ENCODE data around the gene LRRC53. TPM values are rescaled to one million over a fixed set of nuclear protein-coding genes. Genes with fewer than 3 reads are reported as not detected.

Gene LRRC53
- total and polyA plus RNA-seq, 2 donors (not counting 1 experiment from before 2014, with no cell fraction given) = not detected

GRCh38 chr1:74455390-74455789 lies 57.0 kb downstream of the LRRC53 start:
- Histone ChIP-seq H3K9ac (ENCODE audit: low read length) (no peak overlapping the region), H3K79me2 (ENCODE audit: control insufficient read depth, insufficient read depth, low read length) (no peaks in the 10 kb centered on the region), H2AFZ (ENCODE audit: insufficient read depth, low read depth, low read length, poor library complexity, severe bottlenecking) (no peak overlapping the region), H3K4me1 (ENCODE audit: control insufficient read depth in 2 of 2, insufficient read depth in 2 of 2, low read length in 2 of 2) (no peaks in the 10 kb centered on the region), H3K36me3 (replicated peaks in 1 of 2; ENCODE audit: control extremely low read depth in 1 of 2, control insufficient read depth in 1 of 2, extremely low read depth in 1 of 2, insufficient read depth in 2 of 2, low read length in 1 of 2) (no peaks in the 10 kb centered on the region), H3K4me3 (ENCODE audit: control extremely low read depth in 1 of 5, extremely low read depth in 1 of 5, insufficient read depth in 1 of 5, low read depth in 2 of 5, low read length in 4 of 5) (no peak overlapping the region), H3K27ac (ENCODE audit: low read length in 2 of 2) (no peak overlapping the region), H4K20me1 (ENCODE audit: control insufficient read depth, insufficient read depth, low read length, poor library complexity, severe bottlenecking) (no peaks in the 10 kb centered on the region), H3K9me3 (ENCODE audit: control extremely low read depth in 1 of 3, control insufficient read depth in 2 of 3, insufficient read depth in 1 of 3, low read length in 2 of 3) (no peaks in the 10 kb centered on the region), H3K27me3 (replicated peaks in 1 of 4; ENCODE audit: control extremely low read depth in 1 of 4, control insufficient read depth in 3 of 4, insufficient read depth in 4 of 4, low read length in 3 of 4) (no peaks in the 10 kb centered on the region), H3K4me2 (replicated peaks; ENCODE audit: low read depth, low read length, poor library complexity, severe bottlenecking) (no peak overlapping the region)
- TF ChIP-seq, protein P1, sequence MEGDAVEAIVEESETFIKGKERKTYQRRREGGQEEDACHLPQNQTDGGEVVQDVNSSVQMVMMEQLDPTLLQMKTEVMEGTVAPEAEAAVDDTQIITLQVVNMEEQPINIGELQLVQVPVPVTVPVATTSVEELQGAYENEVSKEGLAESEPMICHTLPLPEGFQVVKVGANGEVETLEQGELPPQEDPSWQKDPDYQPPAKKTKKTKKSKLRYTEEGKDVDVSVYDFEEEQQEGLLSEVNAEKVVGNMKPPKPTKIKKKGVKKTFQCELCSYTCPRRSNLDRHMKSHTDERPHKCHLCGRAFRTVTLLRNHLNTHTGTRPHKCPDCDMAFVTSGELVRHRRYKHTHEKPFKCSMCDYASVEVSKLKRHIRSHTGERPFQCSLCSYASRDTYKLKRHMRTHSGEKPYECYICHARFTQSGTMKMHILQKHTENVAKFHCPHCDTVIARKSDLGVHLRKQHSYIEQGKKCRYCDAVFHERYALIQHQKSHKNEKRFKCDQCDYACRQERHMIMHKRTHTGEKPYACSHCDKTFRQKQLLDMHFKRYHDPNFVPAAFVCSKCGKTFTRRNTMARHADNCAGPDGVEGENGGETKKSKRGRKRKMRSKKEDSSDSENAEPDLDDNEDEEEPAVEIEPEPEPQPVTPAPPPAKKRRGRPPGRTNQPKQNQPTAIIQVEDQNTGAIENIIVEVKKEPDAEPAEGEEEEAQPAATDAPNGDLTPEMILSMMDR (IDR thresholded peaks at IDR 0.05) = no peak
- TF ChIP-seq EZH2 (IDR thresholded peaks at IDR 0.05; ENCODE audit: borderline replicate concordance, insufficient read depth, low read depth, low read length, poor library complexity, severe bottlenecking) = no peak
- no peaks in the 10 kb centered on the region for H3K9me3 Mint-ChIP-seq (ENCODE audit: insufficient read depth)
- CTCF ChIA-PET = no interaction called here
- intact Hi-C loops (cut with micrococcal nuclease) = no loop called here
- no peak for ATAC-seq (ENCODE audit: low read depth)
- no peaks in the 10 kb centered on the region for H3K27me3 Mint-ChIP-seq
- no peak for DNase-seq
- no peak overlapping the region for H3K27ac Mint-ChIP-seq
- H3K4me1 Mint-ChIP-seq = no peaks in the 10 kb centered on the region
- no peak overlapping the region for H3K4me3 Mint-ChIP-seq
- POLR2A ChIA-PET = no interaction called here

GRCh38 chr1:74453277-74453676 lies 59.1 kb downstream of the LRRC53 start:
- Histone ChIP-seq H3K9ac (ENCODE audit: low read length) (no peak overlapping the region), H3K4me3 (ENCODE audit: control extremely low read depth in 1 of 5, extremely low read depth in 1 of 5, insufficient read depth in 1 of 5, low read depth in 2 of 5, low read length in 4 of 5) (no peak overlapping the region), H3K27me3 (replicated peaks in 1 of 4; ENCODE audit: control extremely low read depth in 1 of 4, control insufficient read depth in 3 of 4, insufficient read depth in 4 of 4, low read length in 3 of 4) (no peaks in the 10 kb centered on the region), H3K4me2 (replicated peaks; ENCODE audit: low read depth, low read length, poor library complexity, severe bottlenecking) (no peak overlapping the region), H3K36me3 (replicated peaks in 1 of 2; ENCODE audit: control extremely low read depth in 1 of 2, control insufficient read depth in 1 of 2, extremely low read depth in 1 of 2, insufficient read depth in 2 of 2, low read length in 1 of 2) (no peaks in the 10 kb centered on the region), H3K4me1 (ENCODE audit: control insufficient read depth in 2 of 2, insufficient read depth in 2 of 2, low read length in 2 of 2) (no peaks in the 10 kb centered on the region), H3K27ac (ENCODE audit: low read length in 2 of 2) (no peak overlapping the region), H2AFZ (ENCODE audit: insufficient read depth, low read depth, low read length, poor library complexity, severe bottlenecking) (no peak overlapping the region), H3K9me3 (ENCODE audit: control extremely low read depth in 1 of 3, control insufficient read depth in 2 of 3, insufficient read depth in 1 of 3, low read length in 2 of 3) (no peaks in the 10 kb centered on the region), H3K79me2 (ENCODE audit: control insufficient read depth, insufficient read depth, low read length) (no peaks in the 10 kb centered on the region), H4K20me1 (ENCODE audit: control insufficient read depth, insufficient read depth, low read length, poor library complexity, severe bottlenecking) (no peaks in the 10 kb centered on the region)
- ChIA-PET POLR2A (no interaction called here), CTCF (no interaction called here)
- H3K27me3 Mint-ChIP-seq = no peaks in the 10 kb centered on the region
- WGBS (ENCODE audit: insufficient coverage) = no CpG with 5 or more reads among the region's 2 CpGs
- no peaks in the 10 kb centered on the region for H3K9me3 Mint-ChIP-seq (ENCODE audit: insufficient read depth)
- intact Hi-C loops (cut with micrococcal nuclease) = no loop called here
- DNase-seq = no peak
- H3K4me1 Mint-ChIP-seq = no peaks in the 10 kb centered on the region
- no peak for TF ChIP-seq EZH2 (IDR thresholded peaks at IDR 0.05; ENCODE audit: borderline replicate concordance, insufficient read depth, low read depth, low read length, poor library complexity, severe bottlenecking)
- TF ChIP-seq, protein P1 (IDR thresholded peaks at IDR 0.05) = no peak
- H3K27ac Mint-ChIP-seq = no peak overlapping the region
- H3K4me3 Mint-ChIP-seq = no peak overlapping the region
- no peak for ATAC-seq (ENCODE audit: low read depth)
